OCI-LY7 (cell line): Measurements from ENCODE around the gene RRP7A. TPM values are rescaled to one million over a fixed set of nuclear protein-coding genes. Genes with fewer than 3 reads are reported as not detected.

ENCODE experiments used
- BruUV-seq: library from RNA; stranded (reverse); fragments of 400-500 nt; replicated peaks from 2 replicates; lab custom pipeline; 2021; lab: Mats Ljungman, UMichigan
- CTCF ChIA-PET: fragments of 300-600 bp; sonication (Branson Sonifier 250); formaldehyde crosslinking; loops from one replicate; lab custom pipeline; 2022; ENCODE audit warnings: antibody characterized with exemption; ENCODE audit not compliant: unreplicated experiment; lab: Charles Lee
- POLR2A ChIA-PET: fragments of 300-600 bp; sonication (Branson Sonifier 250); formaldehyde crosslinking; loops from one replicate; lab custom pipeline; 2022; ENCODE audit warnings: antibody characterized with exemption; lab: Charles Lee
- DNase-seq: peaks from one replicate; pipeline ENCODE4 v3.0.0-alpha.2; 2015; ENCODE audit warnings: low spot score
- H2AFZ ChIP-seq: fragments of 200-600 bp; sonication (generic), shearing (Covaris generic); 2 replicates; pipeline ENCODE4 v1.6.1; 2014; ENCODE audit warnings: mild to moderate bottlenecking, antibody characterized with exemption, low read length, moderate library complexity
- H3K27ac ChIP-seq: fragments of 200-600 bp; sonication (generic); 2 replicates; pipeline ENCODE4 v1.5.1; 2014; ENCODE audit warnings: mixed run types, low read depth, mild to moderate bottlenecking, moderate library complexity, low read length, inconsistent platforms; ENCODE audit not compliant: poor library complexity, severe bottlenecking
- H3K36me3 ChIP-seq: fragments of 200-600 bp; sonication (generic); 2 replicates; pipeline ENCODE4 v1.6.1; 2014; ENCODE audit warnings: mild to moderate bottlenecking, antibody characterized with exemption, low read length, moderate library complexity, mixed read lengths; ENCODE audit not compliant: insufficient read depth
- H3K4me1 ChIP-seq: fragments of 200-600 bp; sonication (generic); 2 replicates; pipeline ENCODE4 v1.5.1; 2014; ENCODE audit warnings: mild to moderate bottlenecking, low read length; ENCODE audit not compliant: insufficient read depth, poor library complexity, severe bottlenecking
- H3K4me2 ChIP-seq: fragments of 200-600 bp; sonication (generic); 2 replicates; pipeline ENCODE4 v1.6.1; 2014; ENCODE audit warnings: mild to moderate bottlenecking, low read length
- H3K4me3 ChIP-seq: fragments of 200-600 bp; sonication (generic); 2 replicates; pipeline ENCODE4 v1.5.1; 2014; ENCODE audit warnings: mild to moderate bottlenecking, low read depth, low read length; ENCODE audit not compliant: poor library complexity, severe bottlenecking
- H3K79me2 ChIP-seq: fragments of 200-600 bp; sonication (generic); 2 replicates; pipeline ENCODE4 v1.6.1; 2016; ENCODE audit warnings: low read depth, mild to moderate bottlenecking, low read length, moderate library complexity, mixed read lengths; ENCODE audit not compliant: insufficient read depth
- H3K9me2 ChIP-seq: fragments of 200-600 bp; sonication (generic); 2 replicates; pipeline ENCODE4 v1.6.1; 2016; ENCODE audit warnings: mild to moderate bottlenecking, low read length, mixed read lengths; ENCODE audit not compliant: insufficient read depth
- H3K9me3 ChIP-seq: fragments of 200-600 bp; sonication (generic); 2 replicates; pipeline ENCODE4 v1.6.1; 2014; ENCODE audit warnings: mild to moderate bottlenecking, mixed run types, low read length, mixed read lengths
- H4K20me1 ChIP-seq: fragments of 200-600 bp; sonication (generic); 2 replicates; pipeline ENCODE4 v1.6.1; 2014; ENCODE audit warnings: mild to moderate bottlenecking, antibody characterized with exemption, low read length, moderate library complexity, mixed read lengths; ENCODE audit not compliant: insufficient read depth
- CTCF ChIP-seq: fragments of 200-600 bp; sonication (generic); conservative IDR thresholded peaks from 2 replicates; pipeline ENCODE4 v1.5.1; 2014; ENCODE audit warnings: mild to moderate bottlenecking, antibody characterized with exemption, low read length, moderate library complexity, mixed read lengths
- EZH2phosphoT487 ChIP-seq: fragments of 200-600 bp; sonication (generic); IDR thresholded peaks from 2 replicates; pipeline ENCODE4 v1.6.1; 2018; ENCODE audit warnings: low read depth, borderline replicate concordance, mild to moderate bottlenecking, mixed run types, antibody characterized with exemption, low read length, moderate library complexity, mixed read lengths
- intact Hi-C: fragments of 100-400 bp; cut with micrococcal nuclease; formaldehyde crosslinking; loops from one replicate; pipeline ENCODE4 v1.10.0; 2022; ENCODE audit not compliant: unreplicated experiment
- total RNA-seq, 2 experiments: library from RNA; depleted of rRNA in 1 of 2; stranded (reverse); fragments of >200 nt in 1 of 2; shearing (Covaris generic) in 1 of 2; gene quantifications; 2 replicates each; pipeline ENCODE4 v1.2.3, GENCODE V29; 2014 to 2022

The RRP7A gene
- total RNA-seq, 2 experiments from 2014 or later = 125 to 172 TPM

- H4K20me1 ChIP-seq = no peaks in the 10 kb centered on the region
- BruUV-seq = no TSS peak
- ChIA-PET CTCF (no interaction called here), POLR2A (interaction anchor here (0.6 kb wide), 1 partner anchor 29 kb away, joined by 7 read pairs; no protein-coding TSS in a partner anchor)
- H3K4me3 ChIP-seq = peak overlapping the region; percentile 3
- no peaks in the 10 kb centered on the region for H3K9me3 ChIP-seq
- peak overlapping the region; percentile 42 for H3K4me2 ChIP-seq
- intact Hi-C loops = no loop called here
- H3K4me1 ChIP-seq = peaks cover 29% of the 10 kb centered on the region
- DNase-seq = peak; percentile 70
- no peak for TF ChIP-seq EZH2phosphoT487
- no peak for TF ChIP-seq CTCF
- H3K9me2 ChIP-seq = no peaks in the 10 kb centered on the region
- H2AFZ ChIP-seq = no peak overlapping the region
- H3K36me3 ChIP-seq = peaks cover 53% of the 10 kb centered on the region
- H3K79me2 ChIP-seq = no peaks in the 10 kb centered on the region
- peak overlapping the region; percentile 33 for H3K27ac ChIP-seq
These were observed 42.7 kb upstream of the RRP7A start for GRCh38 chr22:42562279-42562678.

- Histone ChIP-seq H3K4me2 (peak overlapping the region; percentile 42), H3K4me3 (no peak overlapping the region), H3K9me2 (no peaks in the 10 kb centered on the region), H3K79me2 (no peaks in the 10 kb centered on the region), H3K9me3 (no peaks in the 10 kb centered on the region), H3K36me3 (peaks cover 53% of the 10 kb centered on the region), H3K4me1 (peaks cover 29% of the 10 kb centered on the region), H4K20me1 (no peaks in the 10 kb centered on the region), H2AFZ (no peak overlapping the region), H3K27ac (peak overlapping the region; percentile 33)
- CTCF ChIA-PET = no interaction called here
- no peak for DNase-seq
- no peak for TF ChIP-seq EZH2phosphoT487
- no peak for TF ChIP-seq CTCF
- POLR2A ChIA-PET = no interaction called here
- intact Hi-C loops = no loop called here
- BruUV-seq = no TSS peak
These were observed 42.3 kb upstream of the RRP7A start for GRCh38 chr22:42561856-42562255.

GRCh38 chr22:42560781-42561180, 41.2 kb upstream of the RRP7A start:
- H3K4me3 ChIP-seq = no peak overlapping the region
- no peaks in the 10 kb centered on the region for H3K9me2 ChIP-seq
- no peaks in the 10 kb centered on the region for H3K79me2 ChIP-seq
- ChIA-PET POLR2A (no interaction called here), CTCF (no interaction called here)
- H3K9me3 ChIP-seq = no peaks in the 10 kb centered on the region
- DNase-seq = peak; percentile 64
- no peak overlapping the region for H3K4me2 ChIP-seq
- intact Hi-C loops = no loop called here
- TF ChIP-seq CTCF (peak; percentile 89), EZH2phosphoT487 (no peak)
- no TSS peak for BruUV-seq
- H4K20me1 ChIP-seq = no peaks in the 10 kb centered on the region
- peaks cover 29% of the 10 kb centered on the region for H3K4me1 ChIP-seq
- no peak overlapping the region for H3K27ac ChIP-seq
- no peak overlapping the region for H2AFZ ChIP-seq
- peaks cover 45% of the 10 kb centered on the region for H3K36me3 ChIP-seq
